Measurements from ENCODE around the gene SUPT3H. TPM values are rescaled to one million over a fixed set of nuclear protein-coding genes. Genes with fewer than 3 reads are reported as not detected.

The SUPT3H gene
- total RNA-seq, 3 donors from 2014 or later (not counting 1 experiment from before 2014, with no cell fraction given), result 7.3 to 10.9 (median 9.9) TPM

GRCh38 chr6:45192556-45192955, 185.2 kb downstream of the SUPT3H start:
- WGBS (ENCODE audit: insufficient coverage), result 100% methylated on average over 2 of the region's 2 CpGs
- H3K4me1 ChIP-seq (ENCODE audit: control insufficient read depth, insufficient read depth, low read length), result no peaks in the 10 kb centered on the region
- no peak for DNase-seq
- no peaks in the 10 kb centered on the region for H3K27me3 Mint-ChIP-seq (ENCODE audit: low read depth in 2 of 2)
- no peak for TF ChIP-seq CTCF (IDR thresholded peaks at IDR 0.05)
- no peak overlapping the region for H3K27ac Mint-ChIP-seq
- no peaks in the 10 kb centered on the region for H3K27me3 ChIP-seq (ENCODE audit: control insufficient read depth, insufficient read depth, low read length)
- intact Hi-C loops (cut with micrococcal nuclease), result no loop called here
- no peak overlapping the region for H3K27ac ChIP-seq (ENCODE audit: low read length)
- no peaks in the 10 kb centered on the region for H3K9me3 Mint-ChIP-seq
- ATAC-seq, result no peak
- H3K4me1 Mint-ChIP-seq, result peaks cover 0 to 5% of the 10 kb centered on the region in 2 donors
- H3K36me3 ChIP-seq (ENCODE audit: control insufficient read depth, insufficient read depth, low read length), result no peaks in the 10 kb centered on the region
- no peaks in the 10 kb centered on the region for H3K36me3 Mint-ChIP-seq
- H3K4me3 Mint-ChIP-seq, result no peak overlapping the region
- no peak overlapping the region for H3K4me3 ChIP-seq (ENCODE audit: low read length)
- H3K9me3 ChIP-seq (ENCODE audit: control insufficient read depth, insufficient read depth, low read length), result no peaks in the 10 kb centered on the region

GRCh38 chr6:45191414-45191813, 186.3 kb downstream of the SUPT3H start:
- WGBS (ENCODE audit: insufficient coverage), result 68% methylated on average over 4 of the region's 4 CpGs
- H3K27me3 Mint-ChIP-seq (ENCODE audit: low read depth in 2 of 2), result no peaks in the 10 kb centered on the region
- no peak for DNase-seq
- Histone ChIP-seq H3K4me3 (ENCODE audit: low read length) (no peak overlapping the region), H3K4me1 (ENCODE audit: control insufficient read depth, insufficient read depth, low read length) (no peaks in the 10 kb centered on the region), H3K36me3 (ENCODE audit: control insufficient read depth, insufficient read depth, low read length) (no peaks in the 10 kb centered on the region), H3K27me3 (ENCODE audit: control insufficient read depth, insufficient read depth, low read length) (no peaks in the 10 kb centered on the region), H3K27ac (ENCODE audit: low read length) (no peak overlapping the region), H3K9me3 (ENCODE audit: control insufficient read depth, insufficient read depth, low read length) (no peaks in the 10 kb centered on the region)
- H3K36me3 Mint-ChIP-seq, result no peaks in the 10 kb centered on the region
- no peaks in the 10 kb centered on the region for H3K9me3 Mint-ChIP-seq
- no peak for TF ChIP-seq CTCF (IDR thresholded peaks at IDR 0.05)
- no peak overlapping the region for H3K4me3 Mint-ChIP-seq
- intact Hi-C loops (cut with micrococcal nuclease), result no loop called here
- no peak for ATAC-seq
- H3K4me1 Mint-ChIP-seq, result peaks cover 0 to 5% of the 10 kb centered on the region in 2 donors
- H3K27ac Mint-ChIP-seq, result no peak overlapping the region

- no peaks in the 10 kb centered on the region for H3K9me3 ChIP-seq (ENCODE audit: control insufficient read depth, insufficient read depth, low read length)
- WGBS (ENCODE audit: insufficient coverage), result no CpG with 5 or more reads among the region's 2 CpGs
- H3K36me3 ChIP-seq (ENCODE audit: control insufficient read depth, insufficient read depth, low read length), result no peaks in the 10 kb centered on the region
- DNase-seq (no peak), ATAC-seq (no peak)
- intact Hi-C loops (cut with micrococcal nuclease), result no loop called here
- Mint-ChIP-seq H3K4me1 (peaks cover 14 to 20% of the 10 kb centered on the region in 2 donors), H3K27me3 (ENCODE audit: low read depth in 2 of 2) (no peaks in the 10 kb centered on the region), H3K4me3 (no peak overlapping the region), H3K27ac (no peak overlapping the region), H3K36me3 (no peaks in the 10 kb centered on the region), H3K9me3 (no peaks in the 10 kb centered on the region)
- no peak overlapping the region for H3K4me3 ChIP-seq (ENCODE audit: low read length)
- no peak for TF ChIP-seq CTCF (IDR thresholded peaks at IDR 0.05)
- H3K27ac ChIP-seq (ENCODE audit: low read length), result no peak overlapping the region
- H3K27me3 ChIP-seq (ENCODE audit: control insufficient read depth, insufficient read depth, low read length), result no peaks in the 10 kb centered on the region
- H3K4me1 ChIP-seq (ENCODE audit: control insufficient read depth, insufficient read depth, low read length), result peaks cover 5% of the 10 kb centered on the region
Observed at GRCh38 chr6:45187836-45188235, 189.9 kb downstream of the SUPT3H start.
